ENCODE results near the gene SCAMP3. TPM values are rescaled to one million over a fixed set of nuclear protein-coding genes. Genes with fewer than 3 reads are reported as not detected.

SCAMP3 gene
- polyA plus RNA-seq, 1 donor (not counting 4 experiments of a cell fraction or from before 2014, with no cell fraction given) = 72.1 TPM

DNA sequence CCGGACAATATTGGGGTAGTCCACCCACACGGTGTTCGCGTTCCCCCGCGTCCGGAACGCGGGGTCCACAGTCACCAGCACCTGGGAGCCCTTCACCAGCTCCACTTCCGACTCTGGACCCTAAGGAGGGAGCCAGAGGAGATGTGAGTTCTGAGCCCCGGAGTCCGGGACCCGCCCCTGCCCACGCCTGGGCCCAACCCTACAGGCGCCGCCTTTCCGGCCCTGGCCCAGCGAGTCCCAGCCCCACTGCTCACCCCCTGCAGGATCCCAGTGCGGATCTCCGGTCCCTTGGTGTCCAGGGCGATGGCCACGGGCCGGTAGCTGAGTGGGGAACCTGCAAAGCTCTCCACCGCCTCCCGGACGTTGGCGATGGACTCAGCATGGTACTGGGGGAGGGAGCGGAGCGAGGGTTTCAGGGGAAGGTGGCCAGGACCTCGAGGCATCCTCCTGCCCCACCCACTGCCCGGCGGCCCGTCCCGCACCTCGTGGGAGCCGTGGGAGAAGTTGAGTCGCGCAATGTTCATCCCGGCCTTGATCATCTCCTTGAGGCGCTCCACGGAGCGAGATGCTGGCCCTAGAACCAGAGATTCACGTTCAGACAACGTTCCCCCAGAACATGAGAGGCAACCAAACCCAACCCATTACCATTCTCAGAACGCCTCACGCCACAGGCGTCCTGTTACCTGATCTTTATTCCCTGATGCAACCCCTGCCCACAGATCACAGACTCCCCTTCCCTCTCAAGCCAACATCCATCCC lies 33.2 kb upstream of the SCAMP3 start:
- no peak for DNase-seq (ENCODE audit: low read depth, low spot score)
- dilution Hi-C loops (cut with MboI; ENCODE audit: extremely low pct_ligation_motif_present, low sequenced_read_pairs) = no loop called here
- peak overlapping the region; percentile 63 for H2AFZ ChIP-seq (ENCODE audit: control insufficient read depth, low read length)
- H3K27ac ChIP-seq (ENCODE audit: control insufficient read depth, insufficient read depth, low read length) = no peak overlapping the region
- peak overlapping the region; percentile 60 for H3K4me2 ChIP-seq (ENCODE audit: control insufficient read depth, extremely low read depth, insufficient read depth, low read depth, low read length)
- TF ChIP-seq EZH2 (IDR thresholded peaks at IDR 0.05; ENCODE audit: low read length) = peak; percentile 23
- TF ChIP-seq, protein P1, sequence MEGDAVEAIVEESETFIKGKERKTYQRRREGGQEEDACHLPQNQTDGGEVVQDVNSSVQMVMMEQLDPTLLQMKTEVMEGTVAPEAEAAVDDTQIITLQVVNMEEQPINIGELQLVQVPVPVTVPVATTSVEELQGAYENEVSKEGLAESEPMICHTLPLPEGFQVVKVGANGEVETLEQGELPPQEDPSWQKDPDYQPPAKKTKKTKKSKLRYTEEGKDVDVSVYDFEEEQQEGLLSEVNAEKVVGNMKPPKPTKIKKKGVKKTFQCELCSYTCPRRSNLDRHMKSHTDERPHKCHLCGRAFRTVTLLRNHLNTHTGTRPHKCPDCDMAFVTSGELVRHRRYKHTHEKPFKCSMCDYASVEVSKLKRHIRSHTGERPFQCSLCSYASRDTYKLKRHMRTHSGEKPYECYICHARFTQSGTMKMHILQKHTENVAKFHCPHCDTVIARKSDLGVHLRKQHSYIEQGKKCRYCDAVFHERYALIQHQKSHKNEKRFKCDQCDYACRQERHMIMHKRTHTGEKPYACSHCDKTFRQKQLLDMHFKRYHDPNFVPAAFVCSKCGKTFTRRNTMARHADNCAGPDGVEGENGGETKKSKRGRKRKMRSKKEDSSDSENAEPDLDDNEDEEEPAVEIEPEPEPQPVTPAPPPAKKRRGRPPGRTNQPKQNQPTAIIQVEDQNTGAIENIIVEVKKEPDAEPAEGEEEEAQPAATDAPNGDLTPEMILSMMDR (optimal IDR thresholded peaks at IDR 0.05 in 1 of 3, IDR thresholded peaks at IDR 0.05 in 1 of 3, conservative IDR thresholded peaks at IDR 0.05 in 1 of 3; ENCODE audit: extremely low read depth in 1 of 3, insufficient read depth in 2 of 3, low read length in 3 of 3) = no peak
- no peaks in the 10 kb centered on the region for H3K36me3 ChIP-seq (ENCODE audit: control insufficient read depth in 2 of 2, extremely low read depth in 1 of 2, insufficient read depth in 2 of 2, low read length in 2 of 2)
- no peaks in the 10 kb centered on the region for H3K9me1 ChIP-seq (ENCODE audit: control insufficient read depth, extremely low read depth, insufficient read depth, low read length)
- H3K9ac ChIP-seq (ENCODE audit: control insufficient read depth, extremely low read depth, insufficient read depth, low read length) = no peak overlapping the region
- peak overlapping the region in 1 of 3 experiments; percentile 33 for H3K4me3 ChIP-seq (ENCODE audit: control insufficient read depth in 2 of 3, extremely low read depth in 1 of 3, insufficient read depth in 2 of 3, low read depth in 1 of 3, low read length in 3 of 3)
- peaks cover 18% of the 10 kb centered on the region for H3K27me3 ChIP-seq (ENCODE audit: control insufficient read depth, extremely low read depth, insufficient read depth, low read length)
- no peaks in the 10 kb centered on the region for H4K20me1 ChIP-seq (ENCODE audit: control insufficient read depth, extremely low read depth, insufficient read depth, low read length)
- H3K9me3 ChIP-seq (ENCODE audit: control insufficient read depth, low read depth, low read length) = no peaks in the 10 kb centered on the region
- H3K4me1 ChIP-seq (ENCODE audit: control insufficient read depth, extremely low read depth, insufficient read depth, low read length) = peaks cover 12% of the 10 kb centered on the region
- H3K79me2 ChIP-seq (ENCODE audit: control insufficient read depth, insufficient read depth, low read length) = no peaks in the 10 kb centered on the region
- FAIRE-seq = no peak

- no peaks in the 10 kb centered on the region for H3K79me2 ChIP-seq (ENCODE audit: control insufficient read depth, insufficient read depth, low read length)
- H3K27me3 ChIP-seq (ENCODE audit: control insufficient read depth, extremely low read depth, insufficient read depth, low read length) = peaks cover 18% of the 10 kb centered on the region
- FAIRE-seq = no peak
- no peak for DNase-seq (ENCODE audit: low read depth, low spot score)
- H3K4me3 ChIP-seq (ENCODE audit: control insufficient read depth in 2 of 3, extremely low read depth in 1 of 3, insufficient read depth in 2 of 3, low read depth in 1 of 3, low read length in 3 of 3) = no peak overlapping the region
- H3K4me2 ChIP-seq (ENCODE audit: control insufficient read depth, extremely low read depth, insufficient read depth, low read depth, low read length) = no peak overlapping the region
- H3K9ac ChIP-seq (ENCODE audit: control insufficient read depth, extremely low read depth, insufficient read depth, low read length) = no peak overlapping the region
- H3K9me3 ChIP-seq (ENCODE audit: control insufficient read depth, low read depth, low read length) = no peaks in the 10 kb centered on the region
- no peak overlapping the region for H3K27ac ChIP-seq (ENCODE audit: control insufficient read depth, insufficient read depth, low read length)
- peaks cover 12% of the 10 kb centered on the region for H3K4me1 ChIP-seq (ENCODE audit: control insufficient read depth, extremely low read depth, insufficient read depth, low read length)
- dilution Hi-C loops (cut with MboI; ENCODE audit: extremely low pct_ligation_motif_present, low sequenced_read_pairs) = no loop called here
- H2AFZ ChIP-seq (ENCODE audit: control insufficient read depth, low read length) = no peak overlapping the region
- no peak for TF ChIP-seq EZH2 (IDR thresholded peaks at IDR 0.05; ENCODE audit: low read length)
- TF ChIP-seq, protein P1 (optimal IDR thresholded peaks at IDR 0.05 in 1 of 3, IDR thresholded peaks at IDR 0.05 in 1 of 3, conservative IDR thresholded peaks at IDR 0.05 in 1 of 3; ENCODE audit: extremely low read depth in 1 of 3, insufficient read depth in 2 of 3, low read length in 3 of 3) = no peak
- H3K9me1 ChIP-seq (ENCODE audit: control insufficient read depth, extremely low read depth, insufficient read depth, low read length) = no peaks in the 10 kb centered on the region
- no peaks in the 10 kb centered on the region for H4K20me1 ChIP-seq (ENCODE audit: control insufficient read depth, extremely low read depth, insufficient read depth, low read length)
- no peaks in the 10 kb centered on the region for H3K36me3 ChIP-seq (ENCODE audit: control insufficient read depth in 2 of 2, extremely low read depth in 1 of 2, insufficient read depth in 2 of 2, low read length in 2 of 2)
Observed at GRCh38 chr1:155294520-155295182, 32.5 kb upstream of the SCAMP3 start.

All from keratinocyte (primary cell).